Measurements from ENCODE around the gene ISCA1.

ISCA1 gene

DNA sequence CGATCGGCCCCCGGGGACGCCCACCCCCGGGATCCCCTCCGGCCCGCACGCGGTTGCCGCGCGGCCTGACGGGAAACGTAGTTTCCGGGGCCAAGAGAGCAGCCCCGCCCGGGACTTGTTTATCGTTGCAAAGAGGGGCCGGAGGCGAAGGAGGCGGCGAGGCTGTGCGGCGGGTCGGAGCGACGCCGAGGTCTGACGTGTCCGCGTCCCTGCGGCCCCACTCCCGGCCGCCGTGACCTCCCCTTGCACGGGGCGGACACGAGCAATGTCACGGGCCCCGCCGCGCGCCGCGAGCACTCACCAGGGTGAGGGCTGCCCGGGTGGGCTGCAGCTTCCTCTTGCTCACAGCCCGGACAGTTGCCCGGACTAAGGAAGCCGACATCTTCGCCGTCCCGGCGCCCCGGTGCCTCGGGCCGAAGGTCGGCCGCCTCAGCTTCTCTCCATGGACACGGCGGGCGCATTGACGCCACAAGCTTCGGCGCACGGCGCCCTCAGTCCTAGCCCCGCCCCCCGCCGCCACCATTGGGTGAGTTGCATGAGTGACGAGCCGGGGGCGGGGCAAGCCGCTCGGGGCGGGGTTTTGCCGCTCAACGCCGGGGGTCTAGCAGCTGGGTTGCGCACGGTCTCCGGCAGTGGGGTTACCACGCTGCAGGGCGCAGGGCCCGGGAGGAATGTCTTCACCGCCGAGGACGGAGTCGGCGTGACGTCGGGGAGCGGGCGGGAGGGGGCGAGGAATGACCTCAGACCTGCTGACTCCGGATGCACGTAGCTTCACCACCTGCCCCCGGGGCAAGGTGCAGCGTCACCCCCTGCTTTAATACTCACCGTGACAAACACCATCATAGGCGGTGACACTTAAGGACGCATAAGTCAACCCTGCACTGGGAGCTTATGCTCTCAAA is at the start of gene ISCA1 (continued):
- TF ChIP-seq, protein P1, sequence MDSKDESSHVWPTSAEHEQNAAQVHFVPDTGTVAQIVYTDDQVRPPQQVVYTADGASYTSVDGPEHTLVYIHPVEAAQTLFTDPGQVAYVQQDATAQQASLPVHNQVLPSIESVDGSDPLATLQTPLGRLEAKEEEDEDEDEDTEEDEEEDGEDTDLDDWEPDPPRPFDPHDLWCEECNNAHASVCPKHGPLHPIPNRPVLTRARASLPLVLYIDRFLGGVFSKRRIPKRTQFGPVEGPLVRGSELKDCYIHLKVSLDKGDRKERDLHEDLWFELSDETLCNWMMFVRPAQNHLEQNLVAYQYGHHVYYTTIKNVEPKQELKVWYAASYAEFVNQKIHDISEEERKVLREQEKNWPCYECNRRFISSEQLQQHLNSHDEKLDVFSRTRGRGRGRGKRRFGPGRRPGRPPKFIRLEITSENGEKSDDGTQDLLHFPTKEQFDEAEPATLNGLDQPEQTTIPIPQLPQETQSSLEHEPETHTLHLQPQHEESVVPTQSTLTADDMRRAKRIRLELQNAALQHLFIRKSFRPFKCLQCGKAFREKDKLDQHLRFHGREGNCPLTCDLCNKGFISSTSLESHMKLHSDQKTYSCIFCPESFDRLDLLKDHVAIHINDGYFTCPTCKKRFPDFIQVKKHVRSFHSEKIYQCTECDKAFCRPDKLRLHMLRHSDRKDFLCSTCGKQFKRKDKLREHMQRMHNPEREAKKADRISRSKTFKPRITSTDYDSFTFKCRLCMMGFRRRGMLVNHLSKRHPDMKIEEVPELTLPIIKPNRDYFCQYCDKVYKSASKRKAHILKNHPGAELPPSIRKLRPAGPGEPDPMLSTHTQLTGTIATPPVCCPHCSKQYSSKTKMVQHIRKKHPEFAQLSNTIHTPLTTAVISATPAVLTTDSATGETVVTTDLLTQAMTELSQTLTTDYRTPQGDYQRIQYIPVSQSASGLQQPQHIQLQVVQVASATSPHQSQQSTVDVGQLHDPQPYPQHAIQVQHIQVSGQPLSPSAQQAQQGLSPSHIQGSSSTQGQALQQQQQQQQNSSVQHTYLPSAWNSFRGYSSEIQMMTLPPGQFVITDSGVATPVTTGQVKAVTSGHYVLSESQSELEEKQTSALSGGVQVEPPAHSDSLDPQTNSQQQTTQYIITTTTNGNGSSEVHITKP (tag by site-specific recombination; IDR thresholded peaks at IDR 0.05) = peak; percentile 68
- TF ChIP-seq ZNF23 (tag by site-specific recombination; IDR thresholded peaks at IDR 0.05; ENCODE audit: borderline replicate concordance) = no peak
- TF ChIP-seq GLI2 (tag by site-specific recombination; IDR thresholded peaks at IDR 0.05; ENCODE audit: borderline replicate concordance, low read depth) = no peak
- peak; percentile 68 for TF ChIP-seq ZFP69B (tag by site-specific recombination; IDR thresholded peaks at IDR 0.05)
- TF ChIP-seq ZNF214 (tag by site-specific recombination; IDR thresholded peaks at IDR 0.05; ENCODE audit: borderline replicate concordance) = no peak
- TF ChIP-seq ZSCAN16 (tag by site-specific recombination; IDR thresholded peaks at IDR 0.05) = no peak
- TF ChIP-seq HOXD13 (CRISPR knock-in tag; IDR thresholded peaks at IDR 0.05; ENCODE audit: borderline replicate concordance) = no peak
- TF ChIP-seq ZNF24 (tag by site-specific recombination; IDR thresholded peaks at IDR 0.05) = peak; percentile 88; the same call in 1 of the 2 replicates
- no peak for TF ChIP-seq ZNF416 (tag by site-specific recombination; IDR thresholded peaks at IDR 0.05)
- TF ChIP-seq ZNF76 (tag by site-specific recombination; IDR thresholded peaks at IDR 0.05; ENCODE audit: borderline replicate concordance, low read depth) = peak; percentile 94
- TF ChIP-seq ZNF544 (tag by site-specific recombination; IDR thresholded peaks at IDR 0.05) = no peak
- 0 out of 2 replicates have a peak, but pooled peaks have one; percentile 6 for TF ChIP-seq IKZF3 (tag by site-specific recombination; IDR thresholded peaks at IDR 0.05)
- TF ChIP-seq TSHZ1 (tag by site-specific recombination; IDR thresholded peaks at IDR 0.05; ENCODE audit: borderline replicate concordance) = peak; percentile 60; the same call in 1 of the 2 replicates
- TF ChIP-seq PATZ1 (tag by site-specific recombination; IDR thresholded peaks at IDR 0.05) = peak; percentile 97
- no peak for TF ChIP-seq ZNF280C (tag by site-specific recombination; IDR thresholded peaks at IDR 0.05)
- TF ChIP-seq ZXDB (tag by site-specific recombination; IDR thresholded peaks at IDR 0.05) = peak; percentile 79
- no peak for TF ChIP-seq ZNF157 (tag by site-specific recombination; IDR thresholded peaks at IDR 0.05)
- TF ChIP-seq ZNF621 (tag by site-specific recombination; IDR thresholded peaks at IDR 0.05) = no peak
- no peak; the same call in 1 of the 2 replicates for TF ChIP-seq ZNF133 (tag by site-specific recombination; IDR thresholded peaks at IDR 0.05)
- TF ChIP-seq ZNF768 (tag by site-specific recombination; IDR thresholded peaks at IDR 0.05) = no peak
- no peak for TF ChIP-seq ZNF223 (tag by site-specific recombination; IDR thresholded peaks at IDR 0.05)
- no peak for TF ChIP-seq SALL2 (tag by site-specific recombination; IDR thresholded peaks at IDR 0.05; ENCODE audit: borderline replicate concordance)
- no peak for TF ChIP-seq ZNF555 (tag by site-specific recombination; conservative IDR thresholded peaks at IDR 0.05)
- TF ChIP-seq ZNF561 (tag by site-specific recombination; IDR thresholded peaks at IDR 0.05; ENCODE audit: borderline replicate concordance) = 0 out of 2 replicates have a peak, but pooled peaks have one; percentile 15
- TF ChIP-seq ZNF654 (tag by site-specific recombination; IDR thresholded peaks at IDR 0.05; ENCODE audit: low read depth) = no peak
- TF ChIP-seq ZNF785 (tag by site-specific recombination; IDR thresholded peaks at IDR 0.05) = no peak
- TF ChIP-seq ZNF629 (tag by site-specific recombination; IDR thresholded peaks at IDR 0.05) = peak; percentile 100
- TF ChIP-seq, protein P2, sequence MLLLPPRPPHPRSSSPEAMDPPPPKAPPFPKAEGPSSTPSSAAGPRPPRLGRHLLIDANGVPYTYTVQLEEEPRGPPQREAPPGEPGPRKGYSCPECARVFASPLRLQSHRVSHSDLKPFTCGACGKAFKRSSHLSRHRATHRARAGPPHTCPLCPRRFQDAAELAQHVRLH (tag by site-specific recombination; IDR thresholded peaks at IDR 0.05) = no peak
